GM23338 (cell line): ENCODE data around the gene NFATC2IP.

ENCODE experiments used
- CREB1 ChIP-seq: fragments of 250-450 bp; sonication (Bioruptor Pico); IDR thresholded peaks from 2 replicates; pipeline ENCODE4 v1.5.0; 2020; ENCODE audit warnings: low read depth, mild to moderate bottlenecking, moderate library complexity
- CTCF ChIP-seq, 2 experiments: fragments of 200-600 bp in 1 of 2; sonication (generic) in 1 of 2; conservative IDR thresholded peaks; 2 replicates each; pipeline versions ENCODE4 v1.5.1 to v1.6.1; 2016 to 2017; ENCODE audit warnings: antibody characterized with exemption in 2 of 2, low read depth in 2 of 2, mild to moderate bottlenecking in 2 of 2, moderate library complexity in 1 of 2
- ETS1 ChIP-seq: IDR thresholded peaks from 2 replicates; pipeline ENCODE4 v1.6.1; 2016; ENCODE audit warnings: antibody characterized with exemption
- EZH2 ChIP-seq: fragments of 200-600 bp; sonication (generic); IDR thresholded peaks from one replicate; pipeline ENCODE4 v1.8.0; 2017; ENCODE audit warnings: antibody characterized with exemption, mild to moderate bottlenecking, low read depth; ENCODE audit not compliant: unreplicated experiment
- EZH2phosphoT487 ChIP-seq: fragments of 200-600 bp; sonication (generic); IDR thresholded peaks from one replicate; pipeline ENCODE4 v1.8.1; 2018; ENCODE audit warnings: antibody characterized with exemption; ENCODE audit not compliant: unreplicated experiment
- JUNB ChIP-seq: IDR thresholded peaks from one replicate; pipeline ENCODE4 v1.6.1; 2016; ENCODE audit warnings: antibody characterized with exemption; ENCODE audit not compliant: unreplicated experiment
- NANOG ChIP-seq: IDR thresholded peaks from 2 replicates; pipeline ENCODE4 v1.6.1; 2016; ENCODE audit warnings: antibody characterized with exemption, borderline replicate concordance
- POLR2AphosphoS5 ChIP-seq: IDR thresholded peaks from 2 replicates; pipeline ENCODE4 v1.6.1; 2016; ENCODE audit warnings: antibody characterized with exemption, low read depth
- REST ChIP-seq: IDR thresholded peaks from one replicate; pipeline ENCODE4 v1.6.1; 2018; ENCODE audit warnings: antibody characterized with exemption; ENCODE audit not compliant: unreplicated experiment
- STAT1 ChIP-seq: IDR thresholded peaks from one replicate; pipeline ENCODE4 v1.6.1; 2016; ENCODE audit warnings: antibody characterized with exemption; ENCODE audit not compliant: unreplicated experiment

- TF ChIP-seq EZH2 (no peak), CTCF (conservative IDR thresholded peaks at IDR 0.05; ENCODE audit: low read depth in 2 of 2) (no peak), POLR2AphosphoS5 (no peak), REST (no peak), EZH2phosphoT487 (no peak), JUNB (no peak), ETS1 (no peak), CREB1 (CRISPR knock-in tag) (no peak), STAT1 (no peak), NANOG (no peak)
Observed at GRCh38 chr16:28923652-28924398, 26.9 kb upstream of the NFATC2IP start.
